GM19467 (cell line): Measurements from ENCODE around the gene CLEC14A.

Experiments used
- ATAC-seq: cut with Tn5 transposase; IDR thresholded peaks from one replicate; pipeline ENCODE4 v1.9.1; 2021; ENCODE audit warnings: mild to moderate bottlenecking, moderate library complexity; ENCODE audit not compliant: unreplicated experiment

CLEC14A gene

GRCh38 chr14:38206689-38207376 lies 49.1 kb downstream of the CLEC14A start:
- ATAC-seq: no peak

GRCh38 chr14:38205949-38206665 lies 49.8 kb downstream of the CLEC14A start:
- ATAC-seq: no peak

- ATAC-seq: no peak
Observed at GRCh38 chr14:38205119-38205813, 50.6 kb downstream of the CLEC14A start.

- no peak for ATAC-seq
Observed at GRCh38 chr14:38204719-38205115, 51.2 kb downstream of the CLEC14A start.
